ACC112 (cell line): Measurements from ENCODE around the gene CHD9.
"Not testable (repeated sequence)": the region's sequence is repeated elsewhere in the genome, so short reads cannot be mapped to it uniquely, and the experiment has no call there.

Experiments
- H2AFZ ChIP-seq: fragments of 200-600 bp; sonication (generic); one replicate; pipeline ENCODE4 v1.6.0; 2017; ENCODE audit warnings: antibody characterized with exemption, low read length; ENCODE audit not compliant: unreplicated experiment
- H3K27ac ChIP-seq: fragments of 200-600 bp; sonication (generic); 2 replicates; pipeline ENCODE4 v1.5.1; 2014; ENCODE audit warnings: low read depth, mild to moderate bottlenecking, antibody characterized with exemption, low read length, moderate library complexity
- H3K27me3 ChIP-seq: fragments of 200-600 bp; sonication (generic); 2 replicates; pipeline ENCODE4 v1.6.1; 2014; ENCODE audit warnings: mild to moderate bottlenecking, antibody characterized with exemption, low read length, moderate library complexity, mixed read lengths; ENCODE audit not compliant: insufficient read depth
- H3K36me3 ChIP-seq: fragments of 200-600 bp; sonication (generic); 2 replicates; pipeline ENCODE4 v1.6.1; 2016; ENCODE audit warnings: mild to moderate bottlenecking, antibody characterized with exemption, low read length, moderate library complexity, mixed read lengths; ENCODE audit not compliant: insufficient read depth
- H3K4me1 ChIP-seq: fragments of 200-600 bp; sonication (generic); one replicate; pipeline ENCODE4 v1.6.1; 2016; ENCODE audit warnings: low read length, mixed read lengths; ENCODE audit not compliant: insufficient read depth, unreplicated experiment, control insufficient read depth
- H3K4me3 ChIP-seq: fragments of 200-600 bp; sonication (generic); 2 replicates; pipeline ENCODE4 v1.5.1; 2014; ENCODE audit warnings: mild to moderate bottlenecking, low read depth, low read length
- H3K79me2 ChIP-seq: fragments of 200-600 bp; sonication (generic); one replicate; pipeline ENCODE4 v1.6.0; 2016; ENCODE audit warnings: low read length; ENCODE audit not compliant: control insufficient read depth, unreplicated experiment, insufficient read depth

Gene CHD9

DNA sequence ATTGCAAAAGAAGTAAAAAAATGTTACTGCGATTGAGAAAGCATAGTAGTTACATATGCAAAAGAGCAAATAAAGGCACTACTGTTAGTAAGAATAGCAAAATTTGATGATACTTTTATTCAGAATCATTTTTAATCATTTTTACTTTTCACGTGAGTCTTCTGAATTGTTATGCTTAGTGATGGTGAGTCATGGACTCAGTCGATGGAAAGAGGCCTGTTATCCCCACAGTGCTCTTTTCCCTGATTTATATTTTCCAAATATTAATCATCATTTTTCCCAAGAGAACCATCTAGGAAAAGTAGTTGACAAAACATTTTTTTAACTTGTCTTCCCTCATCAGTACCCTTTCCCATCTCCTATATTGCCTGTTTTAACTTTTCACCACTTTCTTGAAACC lies 181.1 kb downstream of the CHD9 start:
- peak overlapping the region; percentile 51 for H3K27ac ChIP-seq
- H3K79me2 ChIP-seq = no peaks in the 10 kb centered on the region
- no peaks in the 10 kb centered on the region for H3K27me3 ChIP-seq
- no peak overlapping the region for H2AFZ ChIP-seq
- H3K36me3 ChIP-seq = peaks cover 61% of the 10 kb centered on the region
- peaks cover 14% of the 10 kb centered on the region for H3K4me1 ChIP-seq
- no peak overlapping the region for H3K4me3 ChIP-seq

DNA sequence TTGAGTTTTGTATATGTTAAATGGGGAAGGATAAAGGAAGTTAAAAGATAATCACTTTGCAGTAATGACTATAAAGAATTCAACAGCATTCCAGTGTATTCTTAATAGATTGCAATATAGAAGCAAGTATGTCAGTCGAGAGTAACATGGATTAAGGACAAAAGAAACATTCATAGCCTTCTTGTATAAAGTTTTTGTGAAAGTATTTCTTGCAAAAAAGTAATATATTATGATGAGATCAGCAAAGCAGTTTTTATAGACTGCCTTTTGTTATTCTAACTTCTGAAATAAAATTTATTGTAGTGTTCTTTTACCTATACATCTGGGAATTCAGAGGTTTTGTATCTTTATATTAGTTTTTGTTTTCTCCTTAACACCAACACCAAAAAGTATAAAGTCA lies 194.5 kb downstream of the CHD9 start:
- Histone ChIP-seq H3K4me1 (no peaks in the 10 kb centered on the region), H3K36me3 (peaks cover 58% of the 10 kb centered on the region), H3K79me2 (no peaks in the 10 kb centered on the region), H3K27ac (no peak overlapping the region), H3K4me3 (no peak overlapping the region), H2AFZ (no peak overlapping the region), H3K27me3 (no peaks in the 10 kb centered on the region)

DNA sequence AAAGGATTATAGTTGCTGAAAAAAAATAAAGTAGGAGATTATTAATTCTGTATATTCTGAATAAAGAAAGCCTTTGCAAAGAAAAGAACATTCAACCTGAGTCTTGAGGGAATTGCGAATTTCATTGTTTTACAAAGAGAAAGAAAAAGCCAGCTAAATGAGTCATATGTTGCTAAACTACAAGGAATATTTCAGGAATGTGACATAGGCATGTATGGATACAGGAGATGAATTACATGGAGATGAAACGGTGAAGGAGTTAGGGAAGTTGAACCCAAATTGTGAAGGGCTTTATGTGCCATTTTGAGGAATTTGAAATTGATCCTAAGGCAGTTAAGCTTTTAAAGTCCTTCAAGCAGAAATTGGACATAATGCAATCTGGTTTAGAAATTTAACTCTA lies 202.2 kb downstream of the CHD9 start:
- peaks cover 14% of the 10 kb centered on the region for H3K4me1 ChIP-seq
- peaks cover 7% of the 10 kb centered on the region for H3K79me2 ChIP-seq
- no peak overlapping the region for H3K4me3 ChIP-seq
- no peak overlapping the region for H2AFZ ChIP-seq
- H3K27ac ChIP-seq = 0 out of 2 replicates have a peak overlapping the region, but pooled peaks have one; percentile 7
- H3K36me3 ChIP-seq = peaks cover 39% of the 10 kb centered on the region
- no peaks in the 10 kb centered on the region for H3K27me3 ChIP-seq

- H3K4me3 ChIP-seq = no peak overlapping the region
Measured at GRCh38 chr16:53258809-53259208, 204.0 kb downstream of the CHD9 start.

DNA sequence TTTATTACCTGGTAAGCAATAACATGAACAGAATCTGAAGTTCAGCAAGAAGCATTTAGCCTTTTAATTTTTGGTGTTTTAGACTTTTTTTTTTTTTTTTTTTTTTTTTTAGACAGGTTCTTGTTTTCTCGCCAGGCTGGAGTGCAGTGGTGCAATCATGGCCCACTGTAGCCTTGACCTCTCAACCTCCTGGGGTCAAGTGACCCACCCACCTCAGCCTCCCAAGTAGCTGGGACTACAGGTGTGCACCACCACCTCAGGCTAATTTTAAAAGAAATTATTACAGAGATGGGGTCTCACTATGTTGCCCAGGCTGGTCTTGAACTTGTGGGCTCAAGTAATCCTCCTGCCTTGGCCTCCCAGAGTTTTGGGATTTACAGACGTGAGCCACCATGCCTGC lies 206.5 kb downstream of the CHD9 start:
- Histone ChIP-seq H3K4me3 (no peak overlapping the region), H2AFZ (no peak overlapping the region), H3K27ac (no peak overlapping the region), H3K27me3 (no peaks in the 10 kb centered on the region), H3K79me2 (peaks cover 7% of the 10 kb centered on the region), H3K36me3 (peaks cover 36% of the 10 kb centered on the region), H3K4me1 (peaks cover 14% of the 10 kb centered on the region)

More at GRCh38 chr16:53258809-53259208, 204.0 kb downstream of the CHD9 start:
- H3K27ac ChIP-seq = no peak overlapping the region
- no peaks in the 10 kb centered on the region for H3K27me3 ChIP-seq
- H3K36me3 ChIP-seq = peaks cover 38% of the 10 kb centered on the region
- peaks cover 14% of the 10 kb centered on the region for H3K4me1 ChIP-seq
- H2AFZ ChIP-seq = no peak overlapping the region
- H3K79me2 ChIP-seq = peaks cover 7% of the 10 kb centered on the region

DNA sequence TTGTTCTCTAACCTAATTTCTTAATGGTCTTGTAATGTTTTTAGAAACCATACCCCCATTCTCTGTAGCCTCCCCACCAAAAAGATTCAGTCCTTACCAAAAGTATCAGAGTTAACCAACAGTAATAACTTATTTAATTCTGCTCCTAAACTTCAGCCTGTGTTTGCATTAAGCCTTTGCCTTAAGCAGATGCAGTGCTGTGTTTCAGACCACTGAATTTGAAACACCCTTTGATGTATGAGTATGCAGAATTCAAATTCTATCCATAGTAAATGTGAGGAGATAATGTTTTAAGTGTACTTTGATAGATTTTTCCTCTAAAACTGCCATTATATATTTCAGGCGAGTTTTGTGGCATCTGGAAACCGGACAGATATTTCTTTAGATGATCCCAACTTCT lies 207.9 kb downstream of the CHD9 start:
- Histone ChIP-seq H3K27ac (no peak overlapping the region), H3K36me3 (peaks cover 36% of the 10 kb centered on the region), H3K4me1 (no peaks in the 10 kb centered on the region), H3K4me3 (no peak overlapping the region), H2AFZ (no peak overlapping the region), H3K79me2 (peaks cover 7% of the 10 kb centered on the region), H3K27me3 (no peaks in the 10 kb centered on the region)

DNA sequence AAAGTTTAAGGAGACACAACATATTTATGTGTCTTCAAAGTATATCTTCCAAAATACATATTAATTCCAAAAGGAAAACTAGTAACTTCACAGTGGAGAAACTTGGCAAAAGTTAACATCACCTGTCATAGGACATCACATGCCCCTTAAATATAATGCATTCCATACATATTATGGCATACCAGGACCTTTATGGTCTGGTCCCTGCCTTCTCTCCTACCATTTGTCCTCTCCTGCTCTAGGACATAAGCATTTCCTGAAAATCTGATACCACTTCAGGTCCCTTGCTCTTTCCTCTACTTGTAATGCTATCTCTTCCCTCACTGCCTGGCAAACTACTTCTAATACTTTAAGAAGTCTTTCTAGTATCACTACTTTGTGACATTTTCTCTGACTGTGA lies 211.4 kb downstream of the CHD9 start:
- H3K36me3 ChIP-seq = peaks cover 22% of the 10 kb centered on the region
- no peaks in the 10 kb centered on the region for H3K27me3 ChIP-seq
- no peak overlapping the region for H3K4me3 ChIP-seq
- H2AFZ ChIP-seq = no peak overlapping the region
- no peak overlapping the region for H3K27ac ChIP-seq
- H3K79me2 ChIP-seq = no peaks in the 10 kb centered on the region
- H3K4me1 ChIP-seq = no peaks in the 10 kb centered on the region

DNA sequence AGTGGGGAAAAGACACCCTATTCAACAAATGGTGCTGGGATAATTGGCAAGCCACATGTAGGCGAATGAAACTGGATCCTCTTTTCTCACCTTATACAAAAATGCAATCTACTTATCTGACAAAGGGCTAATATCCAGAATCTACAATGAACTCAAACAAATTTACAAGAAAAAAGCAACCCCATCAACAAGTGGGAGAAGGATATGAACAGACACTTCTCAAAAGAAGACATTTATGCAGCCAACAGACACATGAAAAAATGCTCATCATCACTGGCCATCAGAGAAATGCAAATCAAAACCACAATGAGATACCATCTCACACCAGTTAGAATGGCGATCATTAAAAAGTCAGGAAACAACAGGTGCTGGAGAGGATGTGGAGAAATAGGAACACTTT lies 223.7 kb downstream of the CHD9 start:
- not testable (repeated sequence) for H2AFZ ChIP-seq, H3K27ac ChIP-seq, H3K27me3 ChIP-seq, H3K79me2 ChIP-seq, H3K4me1 ChIP-seq, H3K4me3 ChIP-seq
- H3K36me3 ChIP-seq = peaks cover 32% of the 10 kb centered on the region

- H3K27ac ChIP-seq = no peak overlapping the region
- no peak overlapping the region for H3K4me3 ChIP-seq
- H3K79me2 ChIP-seq = no peaks in the 10 kb centered on the region
- peaks cover 29% of the 10 kb centered on the region for H3K36me3 ChIP-seq
- H2AFZ ChIP-seq = no peak overlapping the region
- no peaks in the 10 kb centered on the region for H3K4me1 ChIP-seq
- no peaks in the 10 kb centered on the region for H3K27me3 ChIP-seq
Measured at GRCh38 chr16:53281280-53281679, 226.5 kb downstream of the CHD9 start.

DNA sequence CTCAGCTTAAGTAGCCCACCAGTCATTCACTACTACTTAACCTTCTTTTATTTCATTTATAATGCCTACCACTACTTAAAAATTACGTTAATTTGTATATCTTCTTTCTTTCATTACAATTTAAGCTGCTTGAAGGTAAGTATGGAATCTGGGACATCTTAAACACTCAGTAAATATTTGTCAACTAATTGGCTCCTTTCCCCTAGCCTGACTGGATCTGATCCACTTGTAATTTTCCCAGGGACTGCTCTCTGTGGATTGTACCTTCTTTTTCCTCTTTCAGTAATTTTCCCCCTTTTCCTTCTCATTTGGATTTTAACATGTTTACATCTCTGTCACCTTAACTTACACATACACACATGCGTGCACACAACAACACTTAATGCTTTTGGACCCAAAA lies 227.1 kb downstream of the CHD9 start:
- Histone ChIP-seq H3K4me1 (no peaks in the 10 kb centered on the region), H2AFZ (no peak overlapping the region), H3K27me3 (no peaks in the 10 kb centered on the region), H3K36me3 (peaks cover 28% of the 10 kb centered on the region), H3K27ac (no peak overlapping the region), H3K4me3 (no peak overlapping the region), H3K79me2 (no peaks in the 10 kb centered on the region)

DNA sequence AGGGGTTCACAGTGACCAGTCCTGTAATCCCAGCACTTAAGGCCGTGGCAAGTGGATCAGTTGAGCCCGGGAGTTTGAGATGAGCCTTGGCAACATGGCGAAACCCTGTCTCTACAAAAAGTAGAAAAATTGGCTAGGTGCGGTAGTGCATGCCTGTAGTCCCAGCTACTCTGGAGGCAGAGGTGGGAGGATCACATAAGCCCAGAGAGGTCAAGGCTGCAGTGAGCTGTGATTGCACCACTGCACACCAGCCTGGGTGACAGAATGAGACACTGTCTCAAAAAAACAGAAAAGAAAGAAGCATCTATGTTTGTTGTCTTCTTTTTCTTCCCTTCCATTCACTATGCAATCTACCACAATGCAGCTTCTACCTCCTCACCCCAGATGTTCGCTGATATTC lies 227.5 kb downstream of the CHD9 start:
- Histone ChIP-seq H3K4me3 (no peak overlapping the region), H2AFZ (no peak overlapping the region), H3K27ac (no peak overlapping the region), H3K27me3 (no peaks in the 10 kb centered on the region), H3K4me1 (no peaks in the 10 kb centered on the region), H3K79me2 (no peaks in the 10 kb centered on the region), H3K36me3 (peaks cover 27% of the 10 kb centered on the region)
